Pancreas (tissue), 10 donors: ENCODE results near the gene MRPL46. TPM values are rescaled to one million over a fixed set of nuclear protein-coding genes. Genes with fewer than 3 reads are reported as not detected.

Experiments used
- ATAC-seq, 4 donors: fragments of 200-7000 bp; cut with Tn5 transposase; one replicate each; pipeline versions ENCODE4 v1.8.0 to v1.9.1; 2020; ENCODE audit warnings: mild to moderate bottlenecking in 4 of 4, moderate library complexity in 4 of 4
- DNase-seq, 6 donors: peaks; one replicate each; pipeline ENCODE4 v3.0.0-alpha.2; 2020
- FAIRE-seq: peaks from 2 replicates; lab custom pipeline; 2012; peaks lifted over from hg19 to GRCh38; lab: Jason Lieb, UNC
- H3K27ac ChIP-seq, 4 donors: fragments of 200-600 bp; sonication (generic); 1 replicate in 3 of 4; 2 replicates in 1 of 4; pipeline versions ENCODE4 v1.5.0 to v1.8.0; 2020
- H3K27me3 ChIP-seq, 4 donors: fragments of 200-600 bp; one replicate each; pipeline ENCODE4 v1.8.0; 2021
- H3K36me3 ChIP-seq, 3 donors: fragments of 200-600 bp; sonication (generic) in 1 of 3; one replicate each; pipeline versions ENCODE4 v1.5.0 to v1.8.0; 2020 to 2021
- H3K4me1 ChIP-seq, 3 donors: fragments of 200-600 bp; one replicate each; pipeline ENCODE4 v1.8.0; 2021
- H3K4me3 ChIP-seq, 4 donors: fragments of 200-600 bp; sonication (generic) in 2 of 4; one replicate each; pipeline versions ENCODE4 v1.5.0 to v1.8.0; 2020 to 2021
- H3K9me3 ChIP-seq, 4 donors: fragments of 200-600 bp; one replicate each; pipeline ENCODE4 v1.8.0; 2021
- WGBS, 2 donors: extraction: QIAGEN DNeasy Blood & Tissue Kit; methylation state at CpG; one replicate each; pipeline ENCODE4 v1.1.7; 2013; 5-methylcytosine and 5-hydroxymethylcytosine counted together
- intact Hi-C, 3 donors: fragments of 100-400 bp; cut with DNase I; formaldehyde crosslinking; loops; one replicate each; pipeline versions ENCODE4 v1.11.1 to v1.14.2; 2022
- polyA plus RNA-seq, 2 donors: library from polyadenylated mRNA; stranded (reverse); fragments of 200-250 nt; gene quantifications; one replicate each; pipeline ENCODE4 v1.2.3, GENCODE V29; 2013
- total RNA-seq, 6 donors: library from RNA; stranded (reverse); fragmentation: NEBNext Ultra II Directional in 4 of 6; extraction: Animal tissue kit (Norgen Biotek cat#: 25700) in 4 of 6; gene quantifications; one replicate each; pipeline versions ENCODE4 v1.2.1 to v1.2.4, GENCODE V29; 2021 to 2023
- TF ChIP-seq, protein P1 (sequence below), 4 donors: fragments of 200-600 bp; sonication (generic) in 3 of 4; IDR thresholded peaks; one replicate each; pipeline versions ENCODE4 v1.5.0 to v1.8.0; 2021; ENCODE audit warnings: antibody characterized with exemption in 4 of 4
- donor health status: healthy with polysubstance abuse.
- donor health status: DM: no; HTN: no; CAD: no; lungs with moderate emphysema.
- donor health status: DM: no; HTN: no; CAD: no.
- donor health status: control.
- donor health status: control.
- donor health status: Bipolar disorder and iron deficiency.
- donor health status: DM: yes; HTN: yes; CAD: no.
- donor health status: DM: no; HTN: no; CAD: no.
- donor health status: DM: no; HTN: no; CAD: no.
- donor health status: DM: yes; HTN: yes; CAD: no.

The MRPL46 gene
- total and polyA plus RNA-seq, 8 donors = 6.2 to 18.9 (median 9.1) TPM

DNA sequence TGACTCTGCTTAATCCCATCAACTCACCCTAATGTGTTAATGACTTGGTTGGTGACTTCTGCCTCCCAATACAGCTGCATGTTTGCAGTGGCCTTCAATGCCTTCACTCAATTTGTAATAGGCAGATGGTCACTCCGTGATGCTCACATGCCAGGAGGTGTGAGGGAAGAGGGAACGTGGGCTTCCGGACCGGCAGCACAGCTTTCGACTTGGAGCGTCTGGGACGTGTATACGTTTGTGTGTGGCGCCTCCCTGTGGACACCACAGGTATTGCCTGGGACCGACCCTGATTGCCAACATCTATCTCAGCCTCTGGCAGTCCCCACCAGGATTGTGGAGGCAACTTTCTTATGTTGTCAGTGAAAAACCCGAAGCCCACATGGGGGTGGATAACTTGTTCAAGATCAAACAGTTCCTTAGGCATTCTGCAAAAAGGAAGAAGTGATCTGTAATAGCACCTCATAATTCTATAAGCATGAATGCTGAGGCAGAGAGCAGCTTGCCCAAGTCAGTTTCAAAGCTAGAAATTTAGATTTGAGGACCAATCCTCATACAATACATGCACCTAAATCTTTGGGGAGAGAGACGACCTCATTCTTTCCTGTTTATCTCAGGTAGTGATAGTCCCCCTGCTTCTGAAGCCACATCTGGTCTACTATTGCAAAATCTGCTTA is 16.9 kb downstream of the MRPL46 start:
- peaks cover 0 to 4% (median 0%) of the 10 kb centered on the region in 3 donors for H3K4me1 ChIP-seq
- TF ChIP-seq, protein P1, sequence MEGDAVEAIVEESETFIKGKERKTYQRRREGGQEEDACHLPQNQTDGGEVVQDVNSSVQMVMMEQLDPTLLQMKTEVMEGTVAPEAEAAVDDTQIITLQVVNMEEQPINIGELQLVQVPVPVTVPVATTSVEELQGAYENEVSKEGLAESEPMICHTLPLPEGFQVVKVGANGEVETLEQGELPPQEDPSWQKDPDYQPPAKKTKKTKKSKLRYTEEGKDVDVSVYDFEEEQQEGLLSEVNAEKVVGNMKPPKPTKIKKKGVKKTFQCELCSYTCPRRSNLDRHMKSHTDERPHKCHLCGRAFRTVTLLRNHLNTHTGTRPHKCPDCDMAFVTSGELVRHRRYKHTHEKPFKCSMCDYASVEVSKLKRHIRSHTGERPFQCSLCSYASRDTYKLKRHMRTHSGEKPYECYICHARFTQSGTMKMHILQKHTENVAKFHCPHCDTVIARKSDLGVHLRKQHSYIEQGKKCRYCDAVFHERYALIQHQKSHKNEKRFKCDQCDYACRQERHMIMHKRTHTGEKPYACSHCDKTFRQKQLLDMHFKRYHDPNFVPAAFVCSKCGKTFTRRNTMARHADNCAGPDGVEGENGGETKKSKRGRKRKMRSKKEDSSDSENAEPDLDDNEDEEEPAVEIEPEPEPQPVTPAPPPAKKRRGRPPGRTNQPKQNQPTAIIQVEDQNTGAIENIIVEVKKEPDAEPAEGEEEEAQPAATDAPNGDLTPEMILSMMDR (IDR thresholded peaks at IDR 0.05) = peak; percentile 24 to 54 (median 28)
- no peak overlapping the region for H3K27ac ChIP-seq
- H3K27me3 ChIP-seq = peaks cover 0 to 5% (median 0%) of the 10 kb centered on the region in 4 donors
- DNase-seq = peak in 3 of 6 donors; percentile 50 to 71 (median 52)
- intact Hi-C loops = no loop called here
- ATAC-seq = peak; percentile 36 to 58 (median 39)
- WGBS, 2 donors = 3 to 5% methylated on average over 12 of the region's 12 CpGs
- H3K36me3 ChIP-seq = no peaks in the 10 kb centered on the region
- FAIRE-seq = no peak
- H3K4me3 ChIP-seq = no peak overlapping the region
- H3K9me3 ChIP-seq = no peaks in the 10 kb centered on the region

DNA sequence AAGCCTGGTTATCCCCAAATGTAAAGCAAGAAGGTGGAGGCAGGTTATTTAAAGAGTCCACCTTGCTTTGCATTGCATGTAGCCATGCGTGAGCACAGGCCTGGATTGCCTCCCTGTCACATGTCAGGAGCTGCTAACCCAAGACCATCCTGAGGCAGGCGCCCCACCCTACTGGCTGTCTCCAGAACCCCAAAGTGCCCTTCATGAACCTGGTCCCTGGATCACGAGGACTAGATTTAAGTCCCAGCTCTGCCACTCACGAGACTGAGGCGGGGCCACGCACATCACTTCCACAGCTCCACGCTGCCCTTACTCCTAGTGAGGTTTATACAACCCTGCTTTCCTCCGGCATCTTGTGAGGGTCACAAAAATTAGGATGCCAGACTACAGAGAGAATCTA is 17.6 kb downstream of the MRPL46 start:
- Histone ChIP-seq H3K36me3 (no peaks in the 10 kb centered on the region), H3K27me3 (peaks cover 0 to 5% (median 0%) of the 10 kb centered on the region in 4 donors), H3K9me3 (no peaks in the 10 kb centered on the region), H3K27ac (no peak overlapping the region), H3K4me3 (no peak overlapping the region), H3K4me1 (peaks cover 0 to under 1% (median 0%) of the 10 kb centered on the region in 3 donors)
- DNase-seq (no peak), FAIRE-seq (no peak), ATAC-seq (no peak)
- intact Hi-C loops = no loop called here
- TF ChIP-seq, protein P1 (IDR thresholded peaks at IDR 0.05) = no peak
- 70 to 78% methylated on average over 8 of the region's 8 CpGs for WGBS, 2 donors

DNA sequence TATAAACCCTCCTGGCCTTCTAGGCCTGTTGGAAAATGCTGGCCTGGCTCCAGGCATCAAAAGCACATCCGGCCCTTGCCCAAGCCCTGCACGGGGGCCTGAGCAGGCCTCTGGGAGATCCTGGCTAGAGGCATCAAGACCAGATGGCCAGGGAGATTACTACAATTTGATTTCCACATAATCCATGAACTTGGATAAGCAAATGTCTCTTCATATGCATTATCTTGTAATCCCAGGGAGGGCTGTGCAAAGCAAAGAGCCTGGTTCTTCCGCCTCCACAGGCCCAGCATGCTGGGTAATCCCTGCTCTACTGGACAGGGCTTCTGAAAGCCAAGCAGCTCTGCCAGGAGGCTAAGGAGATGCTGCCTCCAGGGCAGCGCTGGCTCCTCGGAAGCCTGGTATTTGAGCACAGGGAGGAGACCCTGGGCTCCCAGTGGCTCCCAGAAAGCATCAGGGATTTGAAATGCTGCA is 18.2 kb downstream of the MRPL46 start:
- H3K27me3 ChIP-seq = peaks cover 0 to 5% (median 0%) of the 10 kb centered on the region in 4 donors
- DNase-seq (no peak), ATAC-seq (no peak), FAIRE-seq (no peak)
- no peaks in the 10 kb centered on the region for H3K36me3 ChIP-seq
- H3K27ac ChIP-seq = no peak overlapping the region
- TF ChIP-seq, protein P1 (IDR thresholded peaks at IDR 0.05) = no peak
- H3K4me3 ChIP-seq = no peak overlapping the region
- no peaks in the 10 kb centered on the region for H3K4me1 ChIP-seq
- no peaks in the 10 kb centered on the region for H3K9me3 ChIP-seq
- intact Hi-C loops = no loop called here
- 68 to 82% methylated on average over 5 of the region's 5 CpGs for WGBS, 2 donors

DNA sequence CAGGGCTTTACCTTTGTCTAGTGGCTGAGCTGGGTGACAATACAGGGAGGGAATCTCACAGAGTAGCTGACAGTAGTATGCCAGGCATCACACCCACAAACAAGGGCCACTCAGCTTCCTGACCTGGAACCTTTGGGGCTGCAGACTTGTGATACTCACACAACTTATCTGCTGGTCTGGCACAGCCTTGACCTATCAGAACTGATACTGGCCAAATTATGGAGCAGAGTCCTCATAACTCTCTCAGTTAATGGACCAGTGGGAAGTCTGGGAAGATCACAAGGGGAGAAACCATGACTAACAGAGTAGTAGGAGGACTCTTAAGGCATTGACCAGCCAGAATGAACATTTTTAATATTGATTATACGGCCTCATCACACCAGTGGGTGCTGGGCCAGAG is 19.4 kb downstream of the MRPL46 start:
- TF ChIP-seq, protein P1 (IDR thresholded peaks at IDR 0.05) = no peak
- WGBS, 2 donors = 37 to 48% methylated on average over 1 of the region's 1 CpG
- no peaks in the 10 kb centered on the region for H3K4me1 ChIP-seq
- no peak for DNase-seq
- ATAC-seq = no peak
- no peak overlapping the region for H3K27ac ChIP-seq
- H3K9me3 ChIP-seq = no peaks in the 10 kb centered on the region
- H3K27me3 ChIP-seq = peaks cover 0 to 5% (median 0%) of the 10 kb centered on the region in 4 donors
- no peak for FAIRE-seq
- H3K36me3 ChIP-seq = no peaks in the 10 kb centered on the region
- H3K4me3 ChIP-seq = no peak overlapping the region
- intact Hi-C loops = no loop called here

DNA sequence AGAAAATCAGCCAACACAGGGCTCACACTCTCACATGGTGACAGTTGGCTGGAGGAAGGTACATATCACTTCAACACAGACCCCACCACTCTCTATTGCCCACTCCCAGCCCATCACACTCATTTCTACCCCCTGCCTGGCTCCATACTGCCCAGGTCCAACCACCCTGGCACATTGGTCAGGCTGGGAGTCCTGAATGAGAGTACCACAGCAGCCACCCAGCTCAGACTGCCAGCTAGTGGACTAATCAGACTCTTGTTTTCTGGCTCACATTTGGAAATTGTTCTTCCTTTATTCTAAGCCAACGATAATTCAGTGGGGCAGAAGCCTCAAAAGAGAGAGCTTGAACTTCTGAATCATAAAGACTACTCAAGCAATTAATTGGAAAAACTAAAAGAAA is 20.0 kb downstream of the MRPL46 start:
- Histone ChIP-seq H3K27ac (no peak overlapping the region), H3K36me3 (no peaks in the 10 kb centered on the region), H3K27me3 (peaks cover 0 to 5% (median 0%) of the 10 kb centered on the region in 4 donors), H3K4me3 (no peak overlapping the region), H3K9me3 (no peaks in the 10 kb centered on the region), H3K4me1 (no peaks in the 10 kb centered on the region)
- FAIRE-seq (no peak), DNase-seq (no peak), ATAC-seq (no peak)
- TF ChIP-seq, protein P1 (IDR thresholded peaks at IDR 0.05) = no peak
- 35 to 51% methylated on average over 1 of the region's 1 CpG for WGBS, 2 donors
- intact Hi-C loops = no loop called here
